Endothelial cell of umbilical vein (primary cell): ENCODE data around the gene SEMA3A. TPM values are rescaled to one million over a fixed set of nuclear protein-coding genes. Genes with fewer than 3 reads are reported as not detected.

ENCODE experiments used
- BruUV-seq: library from RNA; stranded (reverse); fragments of 400-500 nt; replicated peaks from 2 replicates; lab custom pipeline; 2021; lab: Mats Ljungman, UMichigan
- CTCF ChIA-PET: fragments of 300-600, 350-600 bp; sonication (Branson Sonifier 250); formaldehyde crosslinking; loops from one replicate; lab custom pipeline; 2021; ENCODE audit warnings: antibody characterized with exemption, inconsistent platforms; lab: Charles Lee
- POLR2A ChIA-PET: fragments of 300-600, 350-600 bp; sonication (Branson Sonifier 250); formaldehyde crosslinking; loops from one replicate; lab custom pipeline; 2021; ENCODE audit warnings: antibody characterized with exemption, inconsistent platforms; lab: Charles Lee
- DNase-seq: peaks from one replicate; pipeline ENCODE4 v3.0.0-alpha.2; 2011; ENCODE audit warnings: low read depth, low spot score
- FAIRE-seq: peaks from 2 replicates; lab custom pipeline; 2011; peaks lifted over from hg19 to GRCh38; lab: Jason Lieb, UNC
- H2AFZ ChIP-seq: 2 replicates; pipeline ENCODE4 v1.6.0; 2012; ENCODE audit warnings: low read depth, low read length, control low read depth, inconsistent platforms
- H3K27ac ChIP-seq: 2 replicates; pipeline ENCODE4 v1.5.1; 2011; ENCODE audit warnings: low read depth, mild to moderate bottlenecking, control low read depth, low read length, moderate library complexity; ENCODE audit not compliant: insufficient read depth
- H3K27me3 ChIP-seq, 2 experiments: 2 replicates each; pipeline versions ENCODE4 v1.6.0 to v1.6.1; 2011; ENCODE audit warnings: low read length in 2 of 2, mixed read lengths in 1 of 2; ENCODE audit not compliant: control insufficient read depth in 2 of 2, insufficient read depth in 2 of 2
- H3K36me3 ChIP-seq, 2 experiments: 2 replicates in 1 of 2; 3 replicates in 1 of 2; pipeline ENCODE4 v1.5.1; 2011; ENCODE audit warnings: low read length in 2 of 2, mild to moderate bottlenecking in 1 of 2, moderate library complexity in 1 of 2; ENCODE audit not compliant: control insufficient read depth in 2 of 2, insufficient read depth in 2 of 2; ENCODE audit errors: extremely low read depth in 1 of 2
- H3K4me1 ChIP-seq: 3 replicates; pipeline ENCODE4 v1.5.1; 2011; ENCODE audit warnings: mild to moderate bottlenecking, low read length; ENCODE audit not compliant: control insufficient read depth, insufficient read depth; ENCODE audit errors: extremely low read depth
- H3K4me2 ChIP-seq: 2 replicates; pipeline ENCODE4 v1.6.1; 2011; ENCODE audit warnings: low read length, control low read depth, mixed read lengths; ENCODE audit not compliant: insufficient read depth
- H3K4me3 ChIP-seq, 3 experiments: fragments of 200-600 bp in 1 of 3; sonication (generic), shearing (Covaris generic) in 1 of 3; replicated peaks in 1 of 3; 2 replicates each; pipeline ENCODE4 v1.5.1; 2011 to 2016; ENCODE audit warnings: control low read depth in 3 of 3, low read length in 3 of 3, mild to moderate bottlenecking in 2 of 3, inconsistent platforms in 1 of 3, low read depth in 1 of 3, moderate library complexity in 1 of 3; ENCODE audit not compliant: insufficient read depth in 1 of 3
- H3K79me2 ChIP-seq: 2 replicates; pipeline ENCODE4 v1.6.0; 2012; ENCODE audit warnings: low read length, inconsistent platforms; ENCODE audit not compliant: control insufficient read depth, insufficient read depth
- H3K9ac ChIP-seq: replicated peaks from 2 replicates; pipeline ENCODE3; 2011; ENCODE audit warnings: low read length, control low read depth; ENCODE audit not compliant: insufficient read depth; ENCODE audit errors: extremely low read depth
- H3K9me1 ChIP-seq: replicated peaks from 3 replicates; pipeline ENCODE4 v1.6.0; 2011; ENCODE audit warnings: mild to moderate bottlenecking, low read length; ENCODE audit not compliant: control insufficient read depth, insufficient read depth; ENCODE audit errors: extremely low read depth
- H3K9me3 ChIP-seq: replicated peaks from 2 replicates; pipeline ENCODE4 v1.5.1; 2012; ENCODE audit warnings: low read length, inconsistent platforms; ENCODE audit not compliant: control insufficient read depth, insufficient read depth
- H4K20me1 ChIP-seq: replicated peaks from 2 replicates; pipeline ENCODE3; 2011; ENCODE audit warnings: mild to moderate bottlenecking, low read length; ENCODE audit not compliant: control insufficient read depth, insufficient read depth; ENCODE audit errors: extremely low read depth
- EZH2 ChIP-seq: IDR thresholded peaks from 2 replicates; pipeline ENCODE4 v1.6.1; 2012; ENCODE audit warnings: borderline replicate concordance, low read depth, mild to moderate bottlenecking, moderate library complexity, low read length, inconsistent platforms; ENCODE audit not compliant: severe bottlenecking
- FOS ChIP-seq: IDR thresholded peaks from 2 replicates; pipeline ENCODE4 v1.6.1; 2011; ENCODE audit warnings: mild to moderate bottlenecking, low read length, moderate library complexity, borderline replicate concordance; ENCODE audit not compliant: insufficient read depth
- GATA2 ChIP-seq: IDR thresholded peaks from 2 replicates; pipeline ENCODE4 v1.7.0; 2011; ENCODE audit warnings: low read depth, mild to moderate bottlenecking, moderate library complexity, mixed read lengths, low read length; ENCODE audit not compliant: insufficient read length, insufficient read depth
- JUN ChIP-seq: IDR thresholded peaks from 2 replicates; pipeline ENCODE4 v1.6.1; 2011; ENCODE audit warnings: borderline replicate concordance, low read depth; ENCODE audit not compliant: insufficient read length, insufficient read depth
- MYC ChIP-seq: IDR thresholded peaks from one replicate; pipeline ENCODE4 v1.6.1; 2011; ENCODE audit warnings: mild to moderate bottlenecking, low read depth, low read length
- POLR2A ChIP-seq: IDR thresholded peaks from 2 replicates; pipeline ENCODE4 v1.6.1; 2012; ENCODE audit warnings: low read depth, mild to moderate bottlenecking, control low read depth, low read length
- POLR2AphosphoS5 ChIP-seq: IDR thresholded peaks from 2 replicates; pipeline ENCODE4 v1.6.1; 2012; ENCODE audit warnings: low read depth, mild to moderate bottlenecking, control low read depth, low read length, moderate library complexity; ENCODE audit not compliant: insufficient read depth
- dilution Hi-C: fragments of 300-500 bp; cut with MboI; formaldehyde crosslinking; loops from one replicate; pipeline ENCODE4 v1.15.0; 2019; ENCODE audit warnings: low sequenced_read_pairs; ENCODE audit not compliant: extremely low pct_ligation_motif_present
- intact Hi-C: fragments of 100-400 bp; cut with micrococcal nuclease; formaldehyde crosslinking; loops from one replicate; pipeline ENCODE4 v1.10.0; 2022
- polyA plus RNA-seq, 4 experiments: library from polyadenylated mRNA; depleted of rRNA in 3 of 4; stranded (reverse) in 3 of 4; unstranded in 1 of 4; fragments of >200 nt; gene quantifications; 2 replicates each; pipeline versions ENCODE4 v1.2.1 to v1.2.3, GENCODE V29; 2011 to 2012; ENCODE audit warnings: missing spikeins in 1 of 4
- total RNA-seq: library from RNA; stranded (reverse); gene quantifications from 2 replicates; pipeline ENCODE4 v1.2.3, GENCODE V29; 2021
- TF ChIP-seq, protein P1 (sequence below): IDR thresholded peaks from 2 replicates; pipeline ENCODE4 v1.6.1; 2011; ENCODE audit not compliant: insufficient read depth, insufficient read length
- TF ChIP-seq, protein P2 (sequence below), 2 donors: IDR thresholded peaks; 1 replicate in 1 of 2; 2 replicates in 1 of 2; pipeline ENCODE4 v1.5.1; 2011; ENCODE audit warnings: low read length in 2 of 2, mild to moderate bottlenecking in 2 of 2, moderate library complexity in 2 of 2, control low read depth in 1 of 2, inconsistent platforms in 1 of 2, low read depth in 1 of 2; ENCODE audit not compliant: insufficient read depth in 1 of 2; ENCODE audit errors: extremely low read depth in 1 of 2

Gene SEMA3A
- total and polyA plus RNA-seq, 2 donors (not counting 3 experiments of a cell fraction or from before 2014, with no cell fraction given) = 0.68 to 1.2 TPM

DNA sequence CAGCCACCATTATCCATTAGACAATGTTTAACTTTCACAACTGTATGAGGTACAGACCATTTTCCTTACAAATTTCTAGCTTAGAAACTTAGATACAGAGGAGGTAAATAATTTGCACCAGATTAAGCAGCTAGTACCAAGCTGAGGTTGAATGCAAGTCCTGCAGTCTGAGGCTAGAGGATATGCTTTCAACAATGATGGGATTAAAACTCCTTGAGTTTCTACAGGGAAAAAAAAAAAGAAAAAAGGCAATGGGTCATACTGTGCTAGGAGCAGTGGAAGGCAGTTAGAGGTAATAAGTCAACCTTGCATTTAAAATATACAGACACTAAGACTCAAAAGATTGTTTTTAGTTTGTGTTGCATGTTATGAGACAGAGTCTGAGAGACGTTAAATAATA lies 86.5 kb downstream of the SEMA3A start:
- CTCF ChIA-PET = interaction anchor here (0.9 kb wide), 1 partner anchor 36 kb away, joined by 3 read pairs; no protein-coding TSS in a partner anchor
- no peaks in the 10 kb centered on the region for H3K79me2 ChIP-seq
- no peak overlapping the region for H3K4me2 ChIP-seq
- no peaks in the 10 kb centered on the region for H3K27me3 ChIP-seq
- no peak for FAIRE-seq
- intact Hi-C loops = no loop called here
- POLR2A ChIA-PET = no interaction called here
- H3K4me1 ChIP-seq = peaks cover 15% of the 10 kb centered on the region
- H3K9ac ChIP-seq = no peak overlapping the region
- H3K9me3 ChIP-seq = no peaks in the 10 kb centered on the region
- TF ChIP-seq GATA2 (no peak), POLR2A (no peak), MYC (no peak), JUN (no peak)
- TF ChIP-seq, protein P1, sequence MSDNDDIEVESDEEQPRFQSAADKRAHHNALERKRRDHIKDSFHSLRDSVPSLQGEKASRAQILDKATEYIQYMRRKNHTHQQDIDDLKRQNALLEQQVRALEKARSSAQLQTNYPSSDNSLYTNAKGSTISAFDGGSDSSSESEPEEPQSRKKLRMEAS = no peak
- TF ChIP-seq, protein P2, sequence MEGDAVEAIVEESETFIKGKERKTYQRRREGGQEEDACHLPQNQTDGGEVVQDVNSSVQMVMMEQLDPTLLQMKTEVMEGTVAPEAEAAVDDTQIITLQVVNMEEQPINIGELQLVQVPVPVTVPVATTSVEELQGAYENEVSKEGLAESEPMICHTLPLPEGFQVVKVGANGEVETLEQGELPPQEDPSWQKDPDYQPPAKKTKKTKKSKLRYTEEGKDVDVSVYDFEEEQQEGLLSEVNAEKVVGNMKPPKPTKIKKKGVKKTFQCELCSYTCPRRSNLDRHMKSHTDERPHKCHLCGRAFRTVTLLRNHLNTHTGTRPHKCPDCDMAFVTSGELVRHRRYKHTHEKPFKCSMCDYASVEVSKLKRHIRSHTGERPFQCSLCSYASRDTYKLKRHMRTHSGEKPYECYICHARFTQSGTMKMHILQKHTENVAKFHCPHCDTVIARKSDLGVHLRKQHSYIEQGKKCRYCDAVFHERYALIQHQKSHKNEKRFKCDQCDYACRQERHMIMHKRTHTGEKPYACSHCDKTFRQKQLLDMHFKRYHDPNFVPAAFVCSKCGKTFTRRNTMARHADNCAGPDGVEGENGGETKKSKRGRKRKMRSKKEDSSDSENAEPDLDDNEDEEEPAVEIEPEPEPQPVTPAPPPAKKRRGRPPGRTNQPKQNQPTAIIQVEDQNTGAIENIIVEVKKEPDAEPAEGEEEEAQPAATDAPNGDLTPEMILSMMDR (IDR thresholded peaks at IDR 0.05; ENCODE audit: extremely low read depth in 1 of 2, insufficient read depth in 1 of 2, low read depth in 1 of 2, low read length in 2 of 2) = no peak
- dilution Hi-C loops = no loop called here
- no peaks in the 10 kb centered on the region for H4K20me1 ChIP-seq
- BruUV-seq = no TSS peak
- no peak for DNase-seq
- no peaks in the 10 kb centered on the region for H3K9me1 ChIP-seq
- H3K4me3 ChIP-seq = no peak overlapping the region
- no peak overlapping the region for H2AFZ ChIP-seq
- H3K27ac ChIP-seq = no peak overlapping the region
- H3K36me3 ChIP-seq = no peaks in the 10 kb centered on the region

DNA sequence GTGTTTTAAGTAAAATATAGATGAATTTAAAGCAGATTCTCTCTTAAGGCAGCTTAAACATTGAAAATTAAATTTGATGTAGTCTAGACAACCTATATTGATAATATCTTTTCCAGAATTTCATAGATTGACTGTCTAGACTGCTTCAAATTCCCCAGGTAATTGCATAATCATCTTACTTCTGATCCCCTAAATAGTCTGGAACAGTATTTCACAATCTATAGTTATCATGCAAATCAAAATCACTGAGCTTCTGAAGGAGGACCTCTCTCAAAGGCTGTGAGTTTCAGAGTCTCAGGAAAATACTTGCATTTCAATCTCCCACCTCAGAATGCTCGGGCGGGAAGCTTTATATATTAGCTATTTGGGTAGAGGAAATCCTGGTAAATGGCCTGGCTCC lies 87.3 kb downstream of the SEMA3A start:
- no peak overlapping the region for H2AFZ ChIP-seq
- DNase-seq (no peak), FAIRE-seq (no peak)
- TF ChIP-seq GATA2 = no peak
- TF ChIP-seq JUN = no peak
- no peak for TF ChIP-seq EZH2
- TF ChIP-seq POLR2AphosphoS5 = no peak
- no peak for TF ChIP-seq FOS
- no peak for TF ChIP-seq MYC
- TF ChIP-seq, protein P2 (IDR thresholded peaks at IDR 0.05; ENCODE audit: extremely low read depth in 1 of 2, insufficient read depth in 1 of 2, low read depth in 1 of 2, low read length in 2 of 2) = no peak
- intact Hi-C loops (no loop called here), dilution Hi-C loops (no loop called here)
- no peaks in the 10 kb centered on the region for H3K79me2 ChIP-seq
- CTCF ChIA-PET = interaction anchor here (0.6 kb wide), 1 partner anchor 942 kb away, joined by 3 read pairs; no protein-coding TSS in a partner anchor
- no peaks in the 10 kb centered on the region for H3K9me3 ChIP-seq
- H3K9ac ChIP-seq = no peak overlapping the region
- POLR2A ChIA-PET = no interaction called here
- BruUV-seq = no TSS peak
- H4K20me1 ChIP-seq = no peaks in the 10 kb centered on the region
- H3K4me3 ChIP-seq = no peak overlapping the region
- H3K36me3 ChIP-seq = no peaks in the 10 kb centered on the region
- no peak overlapping the region for H3K4me2 ChIP-seq
- H3K27ac ChIP-seq = no peak overlapping the region
- peaks cover 9% of the 10 kb centered on the region for H3K4me1 ChIP-seq
- H3K9me1 ChIP-seq = no peaks in the 10 kb centered on the region
- H3K27me3 ChIP-seq = no peaks in the 10 kb centered on the region
